IPS-18a (cell line): ENCODE measurements around the gene TRIM4.
"Not testable (repeated sequence)": the region's sequence is repeated elsewhere in the genome, so short reads cannot be mapped to it uniquely, and the experiment has no call there.

Source experiments
- H3K27ac ChIP-seq: one replicate; pipeline ENCODE4 v1.5.1; 2013; ENCODE audit warnings: low read length
- H3K27me3 ChIP-seq: one replicate; pipeline ENCODE4 v1.6.1; 2013; ENCODE audit warnings: mild to moderate bottlenecking, low read length; ENCODE audit not compliant: control insufficient read depth, insufficient read depth
- H3K36me3 ChIP-seq: one replicate; pipeline ENCODE4 v1.6.1; 2013; ENCODE audit warnings: low read depth, low read length; ENCODE audit not compliant: control insufficient read depth
- H3K4me1 ChIP-seq: one replicate; pipeline ENCODE4 v1.6.1; 2013; ENCODE audit warnings: low read depth, low read length; ENCODE audit not compliant: control insufficient read depth
- H3K4me3 ChIP-seq: one replicate; pipeline ENCODE4 v1.5.1; 2013; ENCODE audit warnings: low read length
- H3K9ac ChIP-seq: one replicate; pipeline ENCODE4 v1.6.1; 2013; ENCODE audit warnings: mild to moderate bottlenecking, low read length, moderate library complexity
- H3K9me3 ChIP-seq: one replicate; pipeline ENCODE4 v1.6.1; 2013; ENCODE audit warnings: low read depth, low read length; ENCODE audit not compliant: control insufficient read depth

Gene TRIM4

DNA sequence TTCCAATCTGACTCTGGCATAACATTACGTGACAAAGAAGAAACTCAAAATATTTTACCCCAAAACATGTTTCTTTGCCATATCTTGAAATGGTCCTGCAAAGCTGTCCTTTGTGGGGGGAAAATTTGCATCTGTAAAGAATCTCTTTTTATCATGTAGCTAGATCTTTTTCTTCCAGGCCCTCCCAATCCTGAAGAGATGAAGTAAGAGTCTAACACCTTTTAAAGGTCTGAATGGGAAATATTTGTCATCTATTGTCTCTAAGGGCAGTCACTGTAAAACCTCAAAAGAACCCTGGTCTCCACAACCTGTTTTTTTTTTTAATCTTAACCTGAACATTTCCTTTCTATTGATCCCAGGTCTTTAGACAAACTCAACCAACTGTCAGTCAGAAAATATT is 51.1 kb downstream of the TRIM4 start:
- Histone ChIP-seq H3K4me1 (no peaks in the 10 kb centered on the region), H3K36me3 (no peaks in the 10 kb centered on the region), H3K9ac (no peak overlapping the region), H3K27me3 (no peaks in the 10 kb centered on the region), H3K27ac (no peak overlapping the region), H3K4me3 (no peak overlapping the region), H3K9me3 (no peaks in the 10 kb centered on the region)

DNA sequence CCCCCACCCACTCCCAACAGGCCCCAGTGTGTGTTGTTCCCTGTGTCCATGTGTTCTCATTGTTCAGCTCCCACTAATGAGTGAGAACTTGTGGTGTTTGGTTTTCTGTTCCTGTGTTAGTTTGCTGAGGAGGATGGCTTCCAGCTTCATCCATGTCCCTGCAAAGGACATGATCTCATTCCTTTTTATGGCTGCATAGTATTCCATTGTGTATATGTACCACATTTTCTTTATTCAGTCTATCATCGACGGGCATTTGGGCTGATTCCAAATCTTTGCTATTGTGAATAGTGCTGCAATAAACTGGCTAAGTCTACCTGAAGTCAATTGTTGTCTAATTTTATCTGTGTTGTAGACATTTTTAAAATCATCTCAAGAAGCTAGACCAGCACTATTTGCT is 51.9 kb downstream of the TRIM4 start:
- H3K4me1 ChIP-seq, H3K36me3 ChIP-seq, H3K4me3 ChIP-seq, H3K9ac ChIP-seq, H3K27me3 ChIP-seq, H3K9me3 ChIP-seq, H3K27ac ChIP-seq: not testable (repeated sequence)

DNA sequence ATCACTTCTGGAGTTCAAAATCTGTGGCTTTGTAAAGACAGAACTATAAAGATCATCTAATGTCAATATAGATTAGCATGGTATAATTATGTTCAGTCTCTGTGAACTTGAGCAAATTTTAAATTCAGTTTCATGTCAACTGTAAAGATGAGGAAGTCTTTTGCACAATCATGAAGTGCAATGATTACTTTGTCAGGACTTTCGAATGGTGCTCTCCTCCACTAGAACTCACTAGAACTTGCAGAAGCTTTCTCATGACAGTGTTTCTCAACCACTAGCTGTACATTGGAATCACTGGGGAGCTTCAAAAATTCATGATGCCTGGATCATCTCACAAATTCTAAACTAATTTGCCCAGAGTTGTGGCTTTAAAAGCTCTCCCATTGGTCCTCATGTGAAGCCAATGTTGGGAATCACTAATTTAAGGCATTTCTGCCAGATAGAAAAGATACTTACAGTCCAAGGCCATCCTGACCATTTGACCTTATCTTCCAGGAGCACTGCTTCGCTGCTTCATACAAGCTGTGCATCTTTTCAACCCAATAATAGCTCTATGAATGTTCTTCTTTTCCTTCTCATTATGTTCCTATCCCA is 55.4 kb downstream of the TRIM4 start:
- Histone ChIP-seq H3K27me3 (no peaks in the 10 kb centered on the region), H3K9me3 (no peaks in the 10 kb centered on the region), H3K4me1 (no peaks in the 10 kb centered on the region), H3K36me3 (no peaks in the 10 kb centered on the region), H3K4me3 (no peak overlapping the region), H3K27ac (no peak overlapping the region), H3K9ac (no peak overlapping the region)

DNA sequence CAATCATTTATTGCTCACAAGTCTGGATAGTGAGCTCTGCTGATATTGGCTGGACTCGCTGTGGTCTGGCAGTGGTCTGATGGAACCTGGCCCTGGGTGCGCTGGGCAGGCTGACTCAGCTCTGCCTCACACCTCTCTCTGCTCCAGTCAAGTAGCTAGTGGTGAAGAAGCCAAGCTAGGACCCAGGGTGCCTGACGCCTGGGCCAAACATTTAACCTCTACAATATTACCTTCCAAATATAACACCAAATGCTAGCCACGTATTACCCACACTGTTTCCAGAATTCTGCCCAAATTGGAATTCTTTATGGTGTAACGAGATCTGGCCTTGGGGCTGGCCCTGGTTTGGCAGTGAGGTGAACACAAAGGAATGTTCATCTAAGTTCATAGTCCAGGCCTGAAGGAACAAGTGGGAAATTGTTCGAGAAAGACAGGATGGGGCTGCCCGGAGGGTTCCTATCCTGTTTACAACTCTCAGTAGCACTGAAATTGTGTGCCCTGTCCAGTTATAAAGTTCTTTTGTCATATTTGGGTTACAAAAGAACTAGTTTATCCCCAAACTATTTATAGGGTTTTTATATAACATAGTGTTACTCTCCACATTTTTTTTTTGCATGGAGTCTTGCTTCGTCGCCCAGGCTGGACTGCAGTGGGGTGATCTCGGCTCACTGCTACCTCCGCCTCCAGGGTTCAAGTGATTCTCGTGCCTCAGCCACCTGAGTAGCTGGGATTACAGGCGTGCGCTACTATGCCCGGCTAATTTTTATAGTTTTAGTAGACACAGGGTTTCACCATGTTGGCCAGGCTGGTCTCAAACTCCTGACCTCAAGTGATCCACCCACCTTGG is 58.8 kb downstream of the TRIM4 start:
- Histone ChIP-seq H3K9me3 (no peaks in the 10 kb centered on the region), H3K36me3 (no peaks in the 10 kb centered on the region), H3K4me1 (no peaks in the 10 kb centered on the region), H3K9ac (no peak overlapping the region), H3K27ac (no peak overlapping the region), H3K4me3 (no peak overlapping the region), H3K27me3 (no peaks in the 10 kb centered on the region)

DNA sequence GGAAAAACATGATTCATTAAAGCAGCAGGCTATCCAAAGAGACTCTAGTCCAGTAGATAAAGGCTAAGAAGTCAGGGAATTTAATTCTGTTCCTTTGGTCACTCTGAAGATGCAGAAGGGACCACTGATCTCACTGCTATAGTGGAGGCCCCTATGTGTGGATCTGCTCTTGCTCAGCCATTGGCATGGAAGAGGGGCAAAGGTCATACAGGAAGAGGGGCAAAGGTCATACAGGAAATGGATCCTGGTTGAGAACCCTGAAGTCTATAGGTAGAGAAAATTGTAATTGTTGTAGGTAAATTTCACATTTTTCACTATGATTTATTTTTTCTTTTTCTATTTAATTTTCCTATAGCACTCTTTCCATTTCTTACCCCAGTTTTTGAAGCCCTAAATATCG is 64.1 kb downstream of the TRIM4 start:
- Histone ChIP-seq H3K9ac (no peak overlapping the region), H3K27me3 (no peaks in the 10 kb centered on the region), H3K36me3 (no peaks in the 10 kb centered on the region), H3K4me3 (no peak overlapping the region), H3K4me1 (no peaks in the 10 kb centered on the region), H3K27ac (no peak overlapping the region), H3K9me3 (no peaks in the 10 kb centered on the region)

DNA sequence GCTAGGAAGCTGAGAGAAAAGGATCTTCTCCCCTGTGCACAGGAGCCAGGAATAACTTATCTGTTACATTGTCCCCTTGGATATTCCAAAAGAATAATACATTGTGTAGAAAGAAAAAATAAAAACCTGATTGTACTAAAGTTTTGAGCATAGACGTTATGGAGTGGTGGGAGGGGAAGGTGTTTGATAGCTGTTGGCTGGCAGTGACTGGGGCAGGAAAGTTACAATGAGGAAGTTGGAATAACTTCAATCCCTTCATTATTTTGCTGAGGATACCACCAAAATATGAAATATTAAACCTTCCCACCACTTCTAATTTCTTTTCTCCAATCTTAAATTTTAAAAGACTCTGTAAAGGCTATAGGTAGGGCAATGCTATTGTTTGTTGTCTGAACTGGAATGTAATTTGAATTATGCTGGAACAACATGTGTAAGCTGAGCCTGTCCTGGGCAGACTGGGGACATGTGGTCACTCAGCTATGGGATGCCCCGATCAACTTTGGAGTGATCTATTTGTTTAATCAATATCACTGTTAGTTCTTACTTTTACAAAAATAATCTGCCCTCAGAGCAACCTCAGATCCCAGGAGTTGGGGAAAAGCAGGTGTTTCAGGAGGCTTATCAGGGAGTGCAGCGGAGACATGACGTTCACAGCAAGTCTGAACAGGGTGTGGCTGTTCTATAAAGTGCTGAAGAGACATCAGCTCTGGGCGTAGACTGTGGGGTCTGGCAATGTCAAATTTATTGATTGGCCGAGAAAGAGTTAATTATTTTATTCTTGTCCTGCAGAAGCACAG is 70.7 kb downstream of the TRIM4 start:
- no peaks in the 10 kb centered on the region for H3K36me3 ChIP-seq
- H3K9ac ChIP-seq: no peak overlapping the region
- H3K9me3 ChIP-seq: no peaks in the 10 kb centered on the region
- no peak overlapping the region for H3K4me3 ChIP-seq
- no peaks in the 10 kb centered on the region for H3K4me1 ChIP-seq
- no peak overlapping the region for H3K27ac ChIP-seq
- H3K27me3 ChIP-seq: no peaks in the 10 kb centered on the region

DNA sequence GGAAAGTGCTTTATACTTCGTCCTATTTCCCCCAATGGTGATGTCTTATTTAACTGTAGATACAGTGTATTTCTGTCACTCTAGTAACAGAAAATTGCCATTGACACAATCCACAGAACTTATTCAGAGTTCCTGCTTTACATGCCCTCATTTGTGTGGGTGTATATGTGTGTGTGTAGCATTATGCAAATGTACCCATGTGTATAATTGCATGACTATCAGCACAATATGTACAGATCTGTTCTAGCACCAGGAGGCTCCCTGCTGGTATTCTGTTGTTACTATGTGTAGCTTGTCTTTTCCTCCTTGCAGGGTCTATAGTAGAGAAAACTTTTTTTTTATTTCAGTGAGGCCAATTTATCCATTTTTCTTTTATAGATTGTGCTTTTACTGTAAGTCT is 75.0 kb downstream of the TRIM4 start:
- Histone ChIP-seq H3K36me3 (no peaks in the 10 kb centered on the region), H3K4me3 (no peak overlapping the region), H3K9me3 (no peaks in the 10 kb centered on the region), H3K27me3 (no peaks in the 10 kb centered on the region), H3K9ac (no peak overlapping the region), H3K27ac (no peak overlapping the region), H3K4me1 (peaks cover 32% of the 10 kb centered on the region)

DNA sequence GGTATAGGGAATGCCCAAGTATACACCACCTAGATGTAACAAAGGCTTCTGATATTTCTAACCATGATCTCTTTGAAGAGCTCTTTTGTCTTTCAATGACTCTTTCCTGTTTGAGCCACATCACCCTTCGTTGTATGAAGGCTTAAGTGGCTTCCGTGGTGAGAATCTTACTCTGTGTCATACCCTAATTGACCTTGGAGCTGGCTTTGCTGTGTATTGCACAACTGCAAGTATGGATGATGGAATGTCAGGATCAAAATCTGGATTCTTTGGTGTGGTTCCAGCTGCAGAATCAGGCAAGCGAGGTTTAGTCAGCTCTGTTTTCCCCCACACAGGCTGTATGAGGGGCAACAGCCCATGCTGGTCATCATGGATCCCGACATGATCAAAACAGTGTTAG is 75.5 kb downstream of the TRIM4 start:
- Histone ChIP-seq H3K27ac (no peak overlapping the region), H3K4me3 (no peak overlapping the region)

DNA sequence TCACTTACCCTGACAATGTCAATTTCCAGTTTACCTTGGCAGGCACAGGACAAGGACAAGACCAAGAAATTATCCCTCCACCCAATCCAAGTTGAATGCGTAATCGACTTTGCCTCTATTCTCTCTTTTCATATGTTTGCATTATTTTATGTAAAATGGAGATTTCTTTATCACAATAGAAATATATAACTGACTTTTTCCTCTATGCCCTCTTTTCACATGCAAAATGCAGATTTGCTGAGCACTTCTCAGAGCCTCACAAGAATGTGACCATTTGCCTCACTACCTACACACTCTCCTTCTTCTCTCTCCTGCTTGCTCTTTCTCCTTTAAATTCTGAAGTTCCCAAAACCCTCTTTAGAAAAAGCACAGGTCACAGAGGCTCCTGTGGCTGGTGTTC is 76.4 kb downstream of the TRIM4 start:
- no peaks in the 10 kb centered on the region for H3K27me3 ChIP-seq
- H3K27ac ChIP-seq: no peak overlapping the region
- no peak overlapping the region for H3K4me3 ChIP-seq
- H3K36me3 ChIP-seq: no peaks in the 10 kb centered on the region
- H3K9ac ChIP-seq: no peak overlapping the region
- peaks cover 41% of the 10 kb centered on the region for H3K4me1 ChIP-seq
- H3K9me3 ChIP-seq: no peaks in the 10 kb centered on the region

More for the DNA sequence above, 75.5 kb downstream of the TRIM4 start:
- Histone ChIP-seq H3K9me3 (no peaks in the 10 kb centered on the region), H3K9ac (no peak overlapping the region), H3K27me3 (no peaks in the 10 kb centered on the region), H3K4me1 (peaks cover 38% of the 10 kb centered on the region), H3K36me3 (no peaks in the 10 kb centered on the region)
